ENCODE data around the gene ABHD16B. TPM values are rescaled to one million over a fixed set of nuclear protein-coding genes. Genes with fewer than 3 reads are reported as not detected.
A peak's percentile ranks its signal among the peaks of the same experiment; 100 is the strongest.

Gene ABHD16B
- total and polyA plus RNA-seq, 7 experiments from 2014 or later: 0.24 to 1.1 (median 0.65) TPM; not detected in 4

GRCh38 chr20:63895952-63896263 is 34.6 kb downstream of the ABHD16B start:
- peak in 6 of 9 donors; percentile 24 to 46 (median 41) for DNase-seq
- H3K4me3 ChIP-seq (ENCODE audit: low read length): peak overlapping the region; percentile 54
- H3K4me1 ChIP-seq (ENCODE audit: control insufficient read depth in 2 of 2, insufficient read depth in 2 of 2, low read length in 2 of 2): peaks cover 21 to 22% of the 10 kb centered on the region in 2 donors
- H3K36me3 ChIP-seq (ENCODE audit: control insufficient read depth in 2 of 3, insufficient read depth in 3 of 3, low read length in 3 of 3): peaks cover 0 to 12% (median 1%) of the 10 kb centered on the region in 3 experiments
- peak overlapping the region; percentile 86 to 99 (median 96) for H3K4me3 Mint-ChIP-seq
- ChIA-PET POLR2A (interaction anchor here (0.6 to 3.4 kb wide), 15 partner anchors 9 to 375 kb away, joined by 3 to 14 read pairs (median 3); partner anchors contain the start of genes LIME1, PRPF6 and TPD52L2), CTCF (interaction anchor here (1.0 to 2.1 kb wide), 4 partner anchors 12 to 161 kb away, joined by 3 to 8 read pairs (median 3); no protein-coding TSS in a partner anchor)
- intact Hi-C loops (cut with micrococcal nuclease): loop anchor here (1.0 to 10.0 kb wide), 5 partner anchors 13 to 343 kb away; partner anchors contain the start of genes TCEA2 (in 2 of the 2) and ARFRP1 (in 1 of the 2)
- H3K27ac ChIP-seq (ENCODE audit: low read depth, low read length): peak overlapping the region; percentile 94
- peak; percentile 6 for ATAC-seq
- peaks cover 0 to 19% (median 4%) of the 10 kb centered on the region in 5 donors for H3K36me3 Mint-ChIP-seq
- H3K9me3 ChIP-seq (ENCODE audit: control insufficient read depth in 2 of 3, low read length in 3 of 3): no peaks in the 10 kb centered on the region
- H3K4me1 Mint-ChIP-seq: peaks cover 36 to 59% (median 51%) of the 10 kb centered on the region in 7 donors
- H3K27me3 Mint-ChIP-seq: peaks cover 0 to 2% (median 0%) of the 10 kb centered on the region in 5 donors
- H3K9me3 Mint-ChIP-seq: no peaks in the 10 kb centered on the region
- no peaks in the 10 kb centered on the region for H3K27me3 ChIP-seq (ENCODE audit: control insufficient read depth in 2 of 2, insufficient read depth in 2 of 2, low read length in 2 of 2)
- H3K27ac Mint-ChIP-seq: peak overlapping the region; percentile 94 to 98 (median 97)

- Histone ChIP-seq H3K9me3 (ENCODE audit: control insufficient read depth in 2 of 3, low read length in 3 of 3) (no peaks in the 10 kb centered on the region), H3K4me3 (ENCODE audit: low read length) (peak overlapping the region; percentile 54), H3K4me1 (ENCODE audit: control insufficient read depth in 2 of 2, insufficient read depth in 2 of 2, low read length in 2 of 2) (peaks cover 21 to 28% of the 10 kb centered on the region in 2 donors), H3K27ac (ENCODE audit: low read depth, low read length) (peak overlapping the region; percentile 94), H3K36me3 (ENCODE audit: control insufficient read depth in 2 of 3, insufficient read depth in 3 of 3, low read length in 3 of 3) (peaks cover 0 to 6% (median 0%) of the 10 kb centered on the region in 3 experiments), H3K27me3 (ENCODE audit: control insufficient read depth in 2 of 2, insufficient read depth in 2 of 2, low read length in 2 of 2) (no peaks in the 10 kb centered on the region)
- DNase-seq (peak in 2 of 9 donors; percentile 48), ATAC-seq (peak; percentile 26)
- intact Hi-C loops (cut with micrococcal nuclease): loop anchor here in 1 of 2 donors (10.0 kb wide), 1 partner anchor 168 kb away; the partner anchor contains the start of gene TCEA2
- peaks cover 0 to 16% (median 4%) of the 10 kb centered on the region in 5 donors for H3K36me3 Mint-ChIP-seq
- CTCF ChIA-PET: interaction anchor here (0.6 to 2.1 kb wide), 6 partner anchors 11 to 161 kb away, joined by 3 to 8 read pairs (median 3); no protein-coding TSS in a partner anchor
- no peaks in the 10 kb centered on the region for H3K9me3 Mint-ChIP-seq
- H3K4me3 Mint-ChIP-seq: peak overlapping the region; percentile 86 to 99 (median 96)
- H3K27ac Mint-ChIP-seq: peak overlapping the region; percentile 94 to 98 (median 97)
- H3K27me3 Mint-ChIP-seq: peaks cover 0 to 2% (median 0%) of the 10 kb centered on the region in 5 donors
- peaks cover 41 to 65% (median 57%) of the 10 kb centered on the region in 7 donors for H3K4me1 Mint-ChIP-seq
- POLR2A ChIA-PET: interaction anchor here (0.6 to 3.4 kb wide), 17 partner anchors 8 to 375 kb away, joined by 3 to 14 read pairs (median 3); partner anchors contain the start of genes LIME1, PRPF6 and TPD52L2
Observed at GRCh38 chr20:63896264-63897105, 35.2 kb downstream of the ABHD16B start.

- Histone ChIP-seq H3K27ac (ENCODE audit: low read depth, low read length) (peak overlapping the region; percentile 60), H3K9me3 (ENCODE audit: control insufficient read depth in 2 of 3, low read length in 3 of 3) (no peaks in the 10 kb centered on the region), H3K4me3 (ENCODE audit: low read length) (no peak overlapping the region), H3K27me3 (ENCODE audit: control insufficient read depth in 2 of 2, insufficient read depth in 2 of 2, low read length in 2 of 2) (no peaks in the 10 kb centered on the region), H3K4me1 (ENCODE audit: control insufficient read depth in 2 of 2, insufficient read depth in 2 of 2, low read length in 2 of 2) (peaks cover 25 to 41% of the 10 kb centered on the region in 2 donors), H3K36me3 (ENCODE audit: control insufficient read depth in 2 of 3, insufficient read depth in 3 of 3, low read length in 3 of 3) (peaks cover 0 to 5% (median 0%) of the 10 kb centered on the region in 3 experiments)
- ChIA-PET POLR2A (interaction anchor here (0.8 to 3.4 kb wide), 3 partner anchors 8 to 682 kb away, joined by 3 to 14 read pairs (median 3); partner anchors contain the start of gene YTHDF1), CTCF (interaction anchor here (1.2 kb wide), 2 partner anchors 76 to 186 kb away, joined by 3 read pairs; no protein-coding TSS in a partner anchor)
- peaks cover 0 to 20% (median 4%) of the 10 kb centered on the region in 5 donors for H3K36me3 Mint-ChIP-seq
- peaks cover 49 to 77% (median 67%) of the 10 kb centered on the region in 7 donors for H3K4me1 Mint-ChIP-seq
- ATAC-seq (no peak), DNase-seq (no peak)
- H3K4me3 Mint-ChIP-seq: peak overlapping the region; percentile 24 to 99 (median 62)
- H3K9me3 Mint-ChIP-seq: no peaks in the 10 kb centered on the region
- H3K27me3 Mint-ChIP-seq: peaks cover 0 to 2% (median 0%) of the 10 kb centered on the region in 5 donors
- intact Hi-C loops (cut with micrococcal nuclease): loop anchor here in 1 of 2 donors (10.0 kb wide), 1 partner anchor 167 kb away; the partner anchor contains the start of gene TCEA2
- H3K27ac Mint-ChIP-seq: peak overlapping the region; percentile 16 to 97 (median 75)
Observed at GRCh38 chr20:63897978-63898561, 36.8 kb downstream of the ABHD16B start.

- ATAC-seq: no peak
Observed at GRCh38 chr20:63898882-63899558, 37.7 kb downstream of the ABHD16B start.

GRCh38 chr20:63900413-63900812 is 39.1 kb downstream of the ABHD16B start:
- intact Hi-C loops (cut with micrococcal nuclease): no loop called here
- H3K27me3 Mint-ChIP-seq: peaks cover 0 to 2% (median 0%) of the 10 kb centered on the region in 5 donors
- H3K27ac Mint-ChIP-seq: peak overlapping the region in 8 of 9 donors; percentile 51 to 96 (median 82)
- peaks cover 0 to 22% (median 4%) of the 10 kb centered on the region in 5 donors for H3K36me3 Mint-ChIP-seq
- Histone ChIP-seq H3K36me3 (ENCODE audit: control insufficient read depth in 2 of 3, insufficient read depth in 3 of 3, low read length in 3 of 3) (peaks cover 0 to 5% (median 0%) of the 10 kb centered on the region in 3 experiments), H3K27me3 (ENCODE audit: control insufficient read depth in 2 of 2, insufficient read depth in 2 of 2, low read length in 2 of 2) (no peaks in the 10 kb centered on the region), H3K4me3 (ENCODE audit: low read length) (no peak overlapping the region), H3K27ac (ENCODE audit: low read depth, low read length) (no peak overlapping the region), H3K9me3 (ENCODE audit: control insufficient read depth in 2 of 3, low read length in 3 of 3) (no peaks in the 10 kb centered on the region), H3K4me1 (ENCODE audit: control insufficient read depth in 2 of 2, insufficient read depth in 2 of 2, low read length in 2 of 2) (peaks cover 36 to 55% of the 10 kb centered on the region in 2 donors)
- peak overlapping the region in 5 of 10 donors; percentile 13 to 83 (median 59) for H3K4me3 Mint-ChIP-seq
- ChIA-PET POLR2A (no interaction called here), CTCF (no interaction called here)
- DNase-seq (no peak), ATAC-seq (no peak)
- peaks cover 55 to 91% (median 73%) of the 10 kb centered on the region in 7 donors for H3K4me1 Mint-ChIP-seq
- H3K9me3 Mint-ChIP-seq: no peaks in the 10 kb centered on the region

More at GRCh38 chr20:63898882-63899558, 37.7 kb downstream of the ABHD16B start:
- Histone ChIP-seq H3K36me3 (ENCODE audit: control insufficient read depth in 2 of 3, insufficient read depth in 3 of 3, low read length in 3 of 3) (peaks cover 0 to 5% (median 0%) of the 10 kb centered on the region in 3 experiments), H3K27me3 (ENCODE audit: control insufficient read depth in 2 of 2, insufficient read depth in 2 of 2, low read length in 2 of 2) (no peaks in the 10 kb centered on the region), H3K4me1 (ENCODE audit: control insufficient read depth in 2 of 2, insufficient read depth in 2 of 2, low read length in 2 of 2) (peaks cover 34 to 51% of the 10 kb centered on the region in 2 donors), H3K27ac (ENCODE audit: low read depth, low read length) (peak overlapping the region; percentile 60), H3K9me3 (ENCODE audit: control insufficient read depth in 2 of 3, low read length in 3 of 3) (no peaks in the 10 kb centered on the region), H3K4me3 (ENCODE audit: low read length) (no peak overlapping the region)
- peaks cover 0 to 21% (median 4%) of the 10 kb centered on the region in 5 donors for H3K36me3 Mint-ChIP-seq
- POLR2A ChIA-PET: interaction anchor here (0.8 to 1.3 kb wide), 2 partner anchors 378 to 683 kb away, joined by 3 to 4 read pairs; partner anchors contain the start of genes PPDPF and YTHDF1
- CTCF ChIA-PET: no interaction called here
- peak in 3 of 9 donors; percentile 22 to 41 (median 28) for DNase-seq
- intact Hi-C loops (cut with micrococcal nuclease): loop anchor here in 1 of 2 donors (10.0 kb wide), 1 partner anchor 166 kb away; the partner anchor contains the start of gene TCEA2
- H3K4me1 Mint-ChIP-seq: peaks cover 53 to 84% (median 68%) of the 10 kb centered on the region in 7 donors
- peaks cover 0 to 2% (median 0%) of the 10 kb centered on the region in 5 donors for H3K27me3 Mint-ChIP-seq
- no peaks in the 10 kb centered on the region for H3K9me3 Mint-ChIP-seq
- H3K4me3 Mint-ChIP-seq: peak overlapping the region in 9 of 10 donors; percentile 12 to 94 (median 58)
- peak overlapping the region; percentile 63 to 97 (median 86) for H3K27ac Mint-ChIP-seq
